ENCODE data around the gene CMTM8. TPM values are rescaled to one million over a fixed set of nuclear protein-coding genes. Genes with fewer than 3 reads are reported as not detected.

CMTM8 gene
- total RNA-seq, 2 donors from 2014 or later = 2.8 to 3.2 TPM

DNA sequence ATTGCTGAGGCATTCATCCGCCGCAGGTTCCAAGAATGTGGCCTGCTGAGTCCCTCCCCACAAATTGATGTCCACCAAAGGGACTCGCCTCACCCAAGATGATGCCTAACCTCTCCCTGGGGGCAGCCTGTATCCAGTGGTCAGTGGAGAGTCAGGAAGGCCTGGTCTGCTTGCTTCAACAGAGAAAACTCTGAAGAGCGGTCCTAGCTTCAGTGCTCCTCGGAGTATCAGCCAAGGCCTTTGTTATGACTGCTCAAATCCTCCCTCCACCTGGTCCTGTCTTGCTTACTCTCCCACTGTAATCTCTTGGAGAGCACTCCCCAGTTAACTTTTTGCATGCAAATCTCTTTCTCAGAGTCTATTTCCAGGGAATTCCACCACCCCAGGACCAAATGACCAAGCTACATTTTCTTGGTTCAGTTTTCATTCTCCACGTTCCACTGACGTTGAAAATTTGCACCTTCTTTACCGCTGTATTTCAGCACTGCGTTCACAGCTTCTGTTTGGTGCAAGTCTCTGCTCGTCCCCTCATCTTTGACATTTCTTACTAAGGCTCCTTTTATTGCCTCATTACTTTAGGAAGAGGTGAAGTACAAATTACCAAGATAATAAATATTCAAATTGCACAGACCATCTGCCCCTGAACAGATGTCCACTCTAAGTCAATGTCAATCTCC lies 175.5 kb downstream of the CMTM8 start:
- DNase-seq (ENCODE audit: low spot score) = no peak
- intact Hi-C loops (cut with DNase I) = no loop called here

GRCh38 chr3:32414522-32415202 lies 176.2 kb downstream of the CMTM8 start:
- intact Hi-C loops (cut with DNase I) = no loop called here
- DNase-seq (ENCODE audit: low spot score) = no peak

DNA sequence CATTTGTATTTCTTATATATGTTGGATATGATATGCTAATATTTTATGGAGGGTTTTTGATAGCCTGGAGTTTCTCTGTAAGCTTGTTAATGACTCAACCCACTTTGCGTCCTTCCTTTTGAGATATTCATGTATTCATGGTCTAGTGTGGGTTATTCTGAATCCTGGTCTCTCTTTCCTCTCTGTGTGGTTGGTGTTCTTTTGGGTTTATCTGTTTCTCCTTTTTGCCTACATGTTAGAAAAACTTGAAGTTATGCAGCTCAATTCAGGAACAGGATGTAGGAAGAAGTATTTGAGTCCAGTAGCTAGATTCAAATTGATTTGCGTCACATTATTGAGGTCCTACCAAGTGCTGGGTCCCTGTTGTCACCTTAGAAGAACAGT lies 181.3 kb downstream of the CMTM8 start:
- no peak for DNase-seq (ENCODE audit: low spot score)
- intact Hi-C loops (cut with DNase I) = no loop called here

Other genes with a start within 250 kb of the CMTM8 start
- gene GPD1L, start 132.1 kb upstream of the CMTM8 start, total RNA-seq = 10 to 100 TPM; 41.0 to 47.4 TPM
- gene CMTM7, start 153.2 kb downstream of the CMTM8 start, total RNA-seq = 10 to 100 TPM in 1 of 2 donors, 1 to 10 TPM in 1; 9.2 to 10.7 TPM